MM.1S (cell line): ENCODE data around the gene NRIP2.

Source experiments
- DNase-seq: peaks from one replicate; pipeline ENCODE4 v3.0.0-alpha.2; 2015
- H2AFZ ChIP-seq: fragments of 300-600 bp; sonication (generic); 2 replicates; pipeline ENCODE4 v1.6.0; 2016; ENCODE audit warnings: antibody characterized with exemption, low read length
- H3F3A ChIP-seq: fragments of 300-600 bp; sonication (generic); 2 replicates; pipeline ENCODE4 v1.6.1; 2016; ENCODE audit warnings: mild to moderate bottlenecking, antibody characterized with exemption, low read length, moderate library complexity, mixed read lengths; ENCODE audit not compliant: insufficient read depth
- H3K27ac ChIP-seq: fragments of 300-600 bp; sonication (generic); 2 replicates; pipeline ENCODE4 v1.5.1; 2016; ENCODE audit warnings: mild to moderate bottlenecking, low read length
- H3K27me3 ChIP-seq: fragments of 300-600 bp; sonication (generic); replicated peaks from 2 replicates; pipeline ENCODE4 v1.6.0; 2016; ENCODE audit warnings: low read length; ENCODE audit not compliant: insufficient read depth
- H3K36me3 ChIP-seq: fragments of 300-600 bp; sonication (generic); replicated peaks from 2 replicates; pipeline ENCODE4 v1.6.1; 2016; ENCODE audit warnings: mild to moderate bottlenecking, low read length, mixed read lengths; ENCODE audit not compliant: insufficient read depth
- H3K4me1 ChIP-seq: fragments of 300-600 bp; sonication (generic); 2 replicates; pipeline ENCODE4 v1.6.1; 2016; ENCODE audit warnings: low read length, mixed read lengths
- H3K4me2 ChIP-seq: fragments of 300-600 bp; sonication (generic); 2 replicates; pipeline ENCODE4 v1.6.0; 2016; ENCODE audit warnings: low read depth, low read length
- H3K4me3 ChIP-seq: fragments of 300-600 bp; sonication (generic); 2 replicates; pipeline ENCODE4 v1.5.1; 2016; ENCODE audit warnings: low read length, mixed read lengths
- H3K79me2 ChIP-seq: fragments of 300-600 bp; sonication (generic); 2 replicates; pipeline ENCODE4 v1.6.1; 2016; ENCODE audit warnings: mixed run types, low read length, mixed read lengths
- H3K9ac ChIP-seq: fragments of 300-600 bp; sonication (generic); 2 replicates; pipeline ENCODE4 v1.6.1; 2016; ENCODE audit warnings: low read length, mixed read lengths
- H3K9me2 ChIP-seq: fragments of 300-600 bp; sonication (generic); replicated peaks from 2 replicates; pipeline ENCODE4 v1.6.1; 2016; ENCODE audit warnings: mild to moderate bottlenecking, low read length, mixed read lengths; ENCODE audit not compliant: insufficient read depth
- H3K9me3 ChIP-seq: fragments of 300-600 bp; sonication (generic); replicated peaks from 2 replicates; pipeline ENCODE4 v1.6.1; 2016; ENCODE audit warnings: mild to moderate bottlenecking, low read length, mixed read lengths; ENCODE audit not compliant: insufficient read depth
- H4K20me1 ChIP-seq: fragments of 300-600 bp; sonication (generic); 2 replicates; pipeline ENCODE4 v1.6.1; 2016; ENCODE audit warnings: mild to moderate bottlenecking, low read length, moderate library complexity, mixed read lengths; ENCODE audit not compliant: insufficient read depth
- EZH2 ChIP-seq: fragments of 300-600 bp; sonication (generic); optimal IDR thresholded peaks from 2 replicates; pipeline ENCODE3; 2017; ENCODE audit warnings: low read depth, mild to moderate bottlenecking, antibody characterized with exemption, low read length, mixed read lengths
- EZH2phosphoT487 ChIP-seq: fragments of 300-600 bp; sonication (generic); IDR thresholded peaks from 2 replicates; pipeline ENCODE4 v1.6.1; 2018; ENCODE audit warnings: antibody characterized with exemption, low read length
- TF ChIP-seq, protein P1 (sequence below): fragments of 300-600 bp; sonication (generic); IDR thresholded peaks from 2 replicates; pipeline ENCODE4 v1.5.1; 2016; ENCODE audit warnings: antibody characterized with exemption, low read length, mixed read lengths

NRIP2 gene

DNA sequence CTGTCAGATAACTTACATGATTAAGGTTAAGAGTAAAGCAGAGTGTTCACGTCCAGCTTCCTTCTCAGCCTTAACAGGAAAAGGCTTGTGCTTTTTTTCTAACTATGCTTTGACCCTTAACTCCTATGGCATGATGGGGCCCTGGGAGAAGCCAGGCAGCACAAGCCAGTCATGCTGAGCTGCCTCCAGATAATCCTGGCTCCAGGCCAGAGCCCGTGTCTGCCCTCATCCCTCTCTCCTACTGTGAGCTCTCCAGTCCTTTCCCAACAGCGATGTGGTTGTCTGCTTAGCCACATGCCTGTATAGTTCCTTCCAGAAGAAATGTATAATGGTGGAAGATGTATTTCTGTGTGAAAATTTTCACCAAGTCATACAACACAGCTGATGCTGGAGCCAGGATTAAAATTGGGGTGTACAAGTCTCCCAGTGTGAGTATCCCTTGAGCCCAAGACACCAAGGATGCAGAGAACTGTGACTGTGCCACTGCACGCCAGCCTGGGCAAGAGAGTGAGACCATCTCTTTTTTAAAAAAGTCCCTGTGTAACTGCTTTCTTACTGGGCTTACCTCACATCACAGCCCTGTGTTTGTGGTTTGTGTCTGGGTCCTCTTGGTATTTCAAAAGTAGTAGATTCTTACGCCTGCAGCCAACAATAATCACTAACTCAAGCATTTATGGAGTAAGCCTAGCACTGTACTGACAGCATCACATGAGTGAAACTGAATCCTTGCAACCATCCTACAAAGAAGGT lies 30.3 kb downstream of the NRIP2 start:
- Histone ChIP-seq H4K20me1 (no peaks in the 10 kb centered on the region), H3K27ac (no peak overlapping the region), H3K9me3 (no peaks in the 10 kb centered on the region), H2AFZ (no peak overlapping the region), H3K4me2 (no peak overlapping the region), H3K36me3 (peaks cover 10% of the 10 kb centered on the region), H3K4me1 (no peaks in the 10 kb centered on the region), H3F3A (peaks cover 6% of the 10 kb centered on the region; the same call in 1 of the 2 replicates), H3K9ac (no peak overlapping the region), H3K27me3 (no peaks in the 10 kb centered on the region), H3K9me2 (no peaks in the 10 kb centered on the region), H3K4me3 (no peak overlapping the region), H3K79me2 (0 out of 2 replicates have a peak, but pooled peaks cover 14% of the 10 kb centered on the region)
- no peak for DNase-seq
- TF ChIP-seq EZH2 (no peak), EZH2phosphoT487 (no peak)
- TF ChIP-seq, protein P1, sequence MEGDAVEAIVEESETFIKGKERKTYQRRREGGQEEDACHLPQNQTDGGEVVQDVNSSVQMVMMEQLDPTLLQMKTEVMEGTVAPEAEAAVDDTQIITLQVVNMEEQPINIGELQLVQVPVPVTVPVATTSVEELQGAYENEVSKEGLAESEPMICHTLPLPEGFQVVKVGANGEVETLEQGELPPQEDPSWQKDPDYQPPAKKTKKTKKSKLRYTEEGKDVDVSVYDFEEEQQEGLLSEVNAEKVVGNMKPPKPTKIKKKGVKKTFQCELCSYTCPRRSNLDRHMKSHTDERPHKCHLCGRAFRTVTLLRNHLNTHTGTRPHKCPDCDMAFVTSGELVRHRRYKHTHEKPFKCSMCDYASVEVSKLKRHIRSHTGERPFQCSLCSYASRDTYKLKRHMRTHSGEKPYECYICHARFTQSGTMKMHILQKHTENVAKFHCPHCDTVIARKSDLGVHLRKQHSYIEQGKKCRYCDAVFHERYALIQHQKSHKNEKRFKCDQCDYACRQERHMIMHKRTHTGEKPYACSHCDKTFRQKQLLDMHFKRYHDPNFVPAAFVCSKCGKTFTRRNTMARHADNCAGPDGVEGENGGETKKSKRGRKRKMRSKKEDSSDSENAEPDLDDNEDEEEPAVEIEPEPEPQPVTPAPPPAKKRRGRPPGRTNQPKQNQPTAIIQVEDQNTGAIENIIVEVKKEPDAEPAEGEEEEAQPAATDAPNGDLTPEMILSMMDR: no peak

GRCh38 chr12:2803635-2804392 lies 31.0 kb downstream of the NRIP2 start:
- H3K9me2 ChIP-seq: no peaks in the 10 kb centered on the region
- H3K9me3 ChIP-seq: no peaks in the 10 kb centered on the region
- H3K79me2 ChIP-seq: peaks cover 18% of the 10 kb centered on the region
- no peaks in the 10 kb centered on the region for H3K4me1 ChIP-seq
- H3K27me3 ChIP-seq: no peaks in the 10 kb centered on the region
- no peak overlapping the region for H3K27ac ChIP-seq
- TF ChIP-seq EZH2phosphoT487: no peak
- H2AFZ ChIP-seq: no peak overlapping the region
- no peak overlapping the region for H3K4me2 ChIP-seq
- peaks cover 6% of the 10 kb centered on the region; the same call in 1 of the 2 replicates for H3F3A ChIP-seq
- peaks cover 17% of the 10 kb centered on the region for H3K36me3 ChIP-seq
- no peak for DNase-seq
- no peaks in the 10 kb centered on the region for H4K20me1 ChIP-seq
- H3K9ac ChIP-seq: no peak overlapping the region
- H3K4me3 ChIP-seq: no peak overlapping the region

DNA sequence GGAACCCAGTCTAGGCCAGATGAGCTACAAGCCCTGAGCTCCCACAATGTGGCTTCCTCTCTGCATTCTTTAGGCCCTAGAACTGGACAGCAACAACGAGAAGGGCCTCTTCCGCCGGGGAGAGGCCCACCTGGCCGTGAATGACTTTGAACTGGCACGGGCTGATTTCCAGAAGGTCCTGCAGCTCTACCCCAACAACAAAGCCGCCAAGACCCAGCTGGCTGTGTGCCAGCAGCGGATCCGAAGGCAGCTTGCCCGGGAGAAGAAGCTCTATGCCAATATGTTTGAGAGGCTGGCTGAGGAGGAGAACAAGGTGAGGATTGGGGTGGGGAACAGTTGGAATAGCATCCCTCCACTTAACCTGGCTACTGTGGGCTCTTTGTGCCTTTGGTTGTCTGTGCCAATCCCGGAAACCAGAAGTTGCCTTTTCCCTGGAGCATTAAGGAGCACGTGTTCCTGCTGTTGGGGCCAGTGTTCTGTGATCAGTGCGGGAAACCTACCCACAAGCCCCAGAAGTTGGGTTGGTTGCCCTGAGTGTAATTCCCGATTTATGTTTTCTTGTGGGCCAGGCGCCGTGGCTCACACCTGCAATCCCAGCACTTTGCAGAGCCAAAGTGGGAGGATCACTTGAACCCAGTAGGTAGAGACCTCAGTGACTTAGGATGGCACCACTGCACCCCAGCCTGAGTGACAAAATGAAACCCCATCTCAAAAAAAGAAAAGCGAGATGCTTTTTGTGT lies 33.6 kb downstream of the NRIP2 start:
- Histone ChIP-seq H3K9me2 (no peaks in the 10 kb centered on the region), H2AFZ (no peak overlapping the region), H3K4me3 (no peak overlapping the region), H3K4me2 (no peak overlapping the region), H3K79me2 (peaks cover 44% of the 10 kb centered on the region), H3K9me3 (no peaks in the 10 kb centered on the region), H3K27me3 (no peaks in the 10 kb centered on the region), H4K20me1 (0 out of 2 replicates have a peak, but pooled peaks cover 5% of the 10 kb centered on the region), H3K9ac (no peak overlapping the region), H3K4me1 (0 out of 2 replicates have a peak, but pooled peaks cover 4% of the 10 kb centered on the region), H3F3A (peaks cover 6% of the 10 kb centered on the region; the same call in 1 of the 2 replicates), H3K36me3 (peaks cover 30% of the 10 kb centered on the region), H3K27ac (no peak overlapping the region)
- TF ChIP-seq EZH2phosphoT487: no peak
- TF ChIP-seq, protein P1: no peak
- no peak for TF ChIP-seq EZH2
- DNase-seq: no peak
